IMR-90 (cell line): ENCODE measurements around the gene FANCM. TPM values are rescaled to one million over a fixed set of nuclear protein-coding genes. Genes with fewer than 3 reads are reported as not detected.

Experiments used
- ATAC-seq: fragments of 200-7000 bp; cut with Tn5 transposase; 2 replicates; pipeline ENCODE4 v1.9.1; 2020; ENCODE audit warnings: low read depth, mild to moderate bottlenecking, moderate library complexity
- BruUV-seq: library from RNA; stranded (reverse); fragments of 400-500 nt; replicated peaks from 2 replicates; lab custom pipeline; 2021; lab: Mats Ljungman, UMichigan
- CTCF ChIA-PET: fragments of 300-600 bp; formaldehyde crosslinking; extraction: SDS; loops from one replicate; lab custom pipeline; 2021; ENCODE audit warnings: antibody characterized with exemption; lab: Yijun Ruan, JAX
- POLR2A ChIA-PET: fragments of 300-600 bp; sonication (Branson Sonifier 250); formaldehyde crosslinking; loops from one replicate; lab custom pipeline; 2022; ENCODE audit warnings: antibody characterized with exemption; ENCODE audit not compliant: unreplicated experiment; lab: Charles Lee
- DNase-seq: peaks from one replicate; pipeline ENCODE4 v3.0.0; 2013
- H2AFZ ChIP-seq: replicated peaks from 2 replicates; pipeline ENCODE3; 2013; ENCODE audit warnings: low read length, mild to moderate bottlenecking; ENCODE audit not compliant: poor library complexity
- H2AK5ac ChIP-seq: 2 replicates; pipeline ENCODE4 v1.6.1; 2013; ENCODE audit warnings: low read depth, low read length, inconsistent platforms
- H2AK9ac ChIP-seq: replicated peaks from 2 replicates; pipeline ENCODE3; 2013; ENCODE audit warnings: mild to moderate bottlenecking, low read depth, low read length, moderate library complexity; ENCODE audit not compliant: poor library complexity
- H2BK120ac ChIP-seq: 2 replicates; pipeline ENCODE4 v1.6.1; 2013; ENCODE audit warnings: low read depth, low read length, inconsistent platforms
- H2BK15ac ChIP-seq: 3 replicates; pipeline ENCODE4 v1.6.1; 2013; ENCODE audit warnings: low read depth, low read length, inconsistent platforms
- H2BK20ac ChIP-seq: 2 replicates; pipeline ENCODE4 v1.6.1; 2013; ENCODE audit warnings: low read depth, mild to moderate bottlenecking, inconsistent platforms, low read length, moderate library complexity
- H2BK5ac ChIP-seq: 2 replicates; pipeline ENCODE4 v1.6.1; 2013; ENCODE audit warnings: mild to moderate bottlenecking, low read depth, low read length, inconsistent platforms; ENCODE audit not compliant: poor library complexity, severe bottlenecking
- H3K14ac ChIP-seq: replicated peaks from 2 replicates; pipeline ENCODE4 v1.6.1; 2013; ENCODE audit warnings: low read depth, low read length, inconsistent platforms
- H3K18ac ChIP-seq: 2 replicates; pipeline ENCODE4 v1.6.1; 2013; ENCODE audit warnings: low read depth, low read length, control low read depth
- H3K23ac ChIP-seq: 2 replicates; pipeline ENCODE4 v1.6.1; 2013; ENCODE audit warnings: low read depth, low read length, inconsistent platforms
- H3K27ac ChIP-seq: 2 replicates; pipeline ENCODE4 v1.5.1; 2013; ENCODE audit warnings: mild to moderate bottlenecking, control low read depth, low read length; ENCODE audit not compliant: insufficient read depth
- H3K27me3 ChIP-seq: 2 replicates; pipeline ENCODE4 v1.6.1; 2013; ENCODE audit warnings: low read length; ENCODE audit not compliant: control insufficient read depth, insufficient read depth
- H3K36me3 ChIP-seq: 2 replicates; pipeline ENCODE4 v1.6.1; 2013; ENCODE audit warnings: low read length, mixed read lengths; ENCODE audit not compliant: control insufficient read depth, insufficient read depth
- H3K4ac ChIP-seq: 2 replicates; pipeline ENCODE4 v1.6.1; 2013; ENCODE audit warnings: low read depth, low read length, inconsistent platforms
- H3K4me1 ChIP-seq: 2 replicates; pipeline ENCODE4 v1.6.1; 2013; ENCODE audit warnings: low read length, mixed read lengths; ENCODE audit not compliant: control insufficient read depth, insufficient read depth
- H3K4me2 ChIP-seq: 2 replicates; pipeline ENCODE4 v1.6.1; 2013; ENCODE audit warnings: low read depth, mild to moderate bottlenecking, control low read depth, low read length, moderate library complexity
- H3K4me3 ChIP-seq: 2 replicates; pipeline ENCODE4 v1.5.1; 2013; ENCODE audit warnings: low read depth, mild to moderate bottlenecking, control low read depth, low read length, moderate library complexity; ENCODE audit not compliant: insufficient read depth
- H3K56ac ChIP-seq: 2 replicates; pipeline ENCODE4 v1.6.1; 2013; ENCODE audit warnings: low read length, inconsistent platforms; ENCODE audit not compliant: insufficient read depth; ENCODE audit errors: extremely low read depth
- H3K79me1 ChIP-seq, 2 experiments: 2 replicates each; pipeline ENCODE4 v1.6.1; 2013; ENCODE audit warnings: low read length in 2 of 2, inconsistent platforms in 1 of 2, low read depth in 1 of 2
- H3K9ac ChIP-seq: 2 replicates; pipeline ENCODE4 v1.6.1; 2013; ENCODE audit warnings: low read depth, low read length, control low read depth
- H3K9me1 ChIP-seq: 2 replicates; pipeline ENCODE4 v1.6.1; 2013; ENCODE audit warnings: low read length, inconsistent platforms; ENCODE audit not compliant: insufficient read depth
- H3K9me3 ChIP-seq: 2 replicates; pipeline ENCODE4 v1.6.1; 2013; ENCODE audit warnings: low read length; ENCODE audit not compliant: control insufficient read depth, insufficient read depth
- H4K20me1 ChIP-seq: 2 replicates; pipeline ENCODE4 v1.6.1; 2013; ENCODE audit warnings: low read length, inconsistent platforms; ENCODE audit not compliant: insufficient read depth
- H4K5ac ChIP-seq: 2 replicates; pipeline ENCODE4 v1.6.1; 2013; ENCODE audit warnings: mild to moderate bottlenecking, low read depth, low read length, control low read depth
- H4K8ac ChIP-seq, 2 experiments: 2 replicates each; pipeline ENCODE4 v1.6.1; 2013; ENCODE audit warnings: low read depth in 2 of 2, low read length in 2 of 2, control low read depth in 1 of 2, inconsistent platforms in 1 of 2
- H4K91ac ChIP-seq: 2 replicates; pipeline ENCODE4 v1.6.1; 2013; ENCODE audit warnings: low read depth, low read length, inconsistent platforms; ENCODE audit not compliant: insufficient read depth
- BHLHE40 ChIP-seq: fragments of 150-350 bp; IDR thresholded peaks from 2 replicates; pipeline ENCODE4 v1.6.1; 2016; ENCODE audit warnings: mild to moderate bottlenecking, low read depth, low read length
- CHD1 ChIP-seq: IDR thresholded peaks from 2 replicates; pipeline ENCODE4 v1.6.1; 2012; ENCODE audit warnings: low read depth, low read length, improper control_type of control experiment
- CTCF ChIP-seq: conservative IDR thresholded peaks from 2 replicates; pipeline ENCODE4 v1.5.1; 2012; ENCODE audit warnings: mild to moderate bottlenecking, low read depth, low read length, improper control_type of control experiment
- MAFK ChIP-seq: IDR thresholded peaks from 2 replicates; pipeline ENCODE4 v1.6.1; 2012; ENCODE audit warnings: low read depth, low read length, improper control_type of control experiment
- MAZ ChIP-seq: IDR thresholded peaks from 2 replicates; pipeline ENCODE4 v1.6.1; 2012; ENCODE audit warnings: low read depth, mild to moderate bottlenecking, low read length, improper control_type of control experiment, moderate library complexity, borderline replicate concordance
- MXI1 ChIP-seq: IDR thresholded peaks from 2 replicates; pipeline ENCODE4 v1.6.1; 2012; ENCODE audit warnings: low read depth, mild to moderate bottlenecking, low read length, moderate library complexity, borderline replicate concordance
- NFE2L2 ChIP-seq: fragments of 150-350 bp; IDR thresholded peaks from 2 replicates; pipeline ENCODE4 v1.6.1; 2016; ENCODE audit warnings: low read depth, mild to moderate bottlenecking, low read length
- POLR2A ChIP-seq: IDR thresholded peaks from 2 replicates; pipeline ENCODE4 v1.6.1; 2012; ENCODE audit warnings: mild to moderate bottlenecking, low read depth, low read length
- RAD21 ChIP-seq: IDR thresholded peaks from 2 replicates; pipeline ENCODE4 v1.6.1; 2012; ENCODE audit warnings: low read length, improper control_type of control experiment
- RCOR1 ChIP-seq: IDR thresholded peaks from 2 replicates; pipeline ENCODE4 v1.6.1; 2012; ENCODE audit warnings: mild to moderate bottlenecking, low read length, improper control_type of control experiment; ENCODE audit not compliant: insufficient replicate concordance
- SMC3 ChIP-seq: fragments of 150-350 bp; IDR thresholded peaks from 2 replicates; pipeline ENCODE4 v1.6.1; 2016; ENCODE audit warnings: low read depth, mild to moderate bottlenecking, antibody characterized with exemption, low read length, moderate library complexity
- WGBS, 2 experiments: methylation state at CpG; one replicate each; pipeline versions ENCODE4 v1.1.5 to v1.1.7; 2013; ENCODE audit warnings: missing lambda C conversion rate in 2 of 2; ENCODE audit not compliant: insufficient read length in 1 of 2; ENCODE audit errors: extremely low coverage in 2 of 2; 5-methylcytosine and 5-hydroxymethylcytosine counted together
- dilution Hi-C: fragments of 300-500 bp; cut with HindIII; formaldehyde crosslinking; loops from one replicate; pipeline ENCODE4 v1.14.3; 2018; ENCODE audit warnings: low sequenced_read_pairs; ENCODE audit not compliant: unreplicated experiment
- in situ Hi-C: fragments of 300-500 bp; cut with MboI; formaldehyde crosslinking; loops from 3 replicates; pipeline ENCODE4 v1.14.3; 2019; ENCODE audit warnings: low sequenced_read_pairs, inconsistent platforms, mixed read lengths
- intact Hi-C: fragments of 100-400 bp; cut with micrococcal nuclease; formaldehyde crosslinking; loops from 2 replicates; pipeline ENCODE4 v1.10.0; 2022
- polyA plus RNA-seq, 3 experiments: library from polyadenylated mRNA; depleted of rRNA; stranded (reverse); fragments of >200 nt; gene quantifications; 2 replicates each; pipeline ENCODE4 v1.2.3, GENCODE V29; 2012; ENCODE audit warnings: low replicate concordance in 1 of 3
- total RNA-seq: library from RNA; depleted of rRNA; stranded (reverse); fragments of >200 nt; gene quantifications from 2 replicates; pipeline ENCODE4 v1.2.3, GENCODE V29; 2012

Gene FANCM
- total and polyA plus RNA-seq, 2 of the 4 experiments (the other 2 are of a cell fraction): 1.7 to 7.0 TPM

- H3K4me2 ChIP-seq: peak overlapping the region; percentile 77; the same call in 1 of the 2 replicates
- H3K4me3 ChIP-seq: no peak overlapping the region
- no peak overlapping the region for H2AK5ac ChIP-seq
- dilution Hi-C loops (no loop called here), in situ Hi-C loops (no loop called here), intact Hi-C loops (no loop called here)
- H4K20me1 ChIP-seq: peaks cover 4% of the 10 kb centered on the region; the same call in 1 of the 2 replicates
- H4K8ac ChIP-seq: no peak overlapping the region
- H3K56ac ChIP-seq: no peak overlapping the region
- H2AFZ ChIP-seq: no peak overlapping the region
- H2AK9ac ChIP-seq: no peak overlapping the region
- H3K4me1 ChIP-seq: peaks cover 3% of the 10 kb centered on the region; the same call in 1 of the 2 replicates
- H3K9me3 ChIP-seq: no peaks in the 10 kb centered on the region
- H3K18ac ChIP-seq: no peak overlapping the region
- no peak overlapping the region for H2BK15ac ChIP-seq
- no TSS peak for BruUV-seq
- no peak overlapping the region for H3K14ac ChIP-seq
- H2BK120ac ChIP-seq: no peak overlapping the region
- TF ChIP-seq RCOR1: no peak
- TF ChIP-seq BHLHE40: no peak
- TF ChIP-seq MAFK: no peak
- TF ChIP-seq CTCF: no peak
- no peak for TF ChIP-seq NFE2L2
- TF ChIP-seq CHD1: no peak
- TF ChIP-seq RAD21: no peak
- no peak for TF ChIP-seq MXI1
- TF ChIP-seq MAZ: no peak
- no peak for TF ChIP-seq SMC3
- TF ChIP-seq POLR2A: no peak
- H2BK5ac ChIP-seq: no peak overlapping the region
- no peak overlapping the region for H3K23ac ChIP-seq
- no peak overlapping the region for H4K91ac ChIP-seq
- H3K9me1 ChIP-seq: peaks cover 3% of the 10 kb centered on the region; the same call in 1 of the 2 replicates
- no peaks in the 10 kb centered on the region for H3K36me3 ChIP-seq
- ChIA-PET POLR2A (no interaction called here), CTCF (no interaction called here)
- no peak overlapping the region for H2BK20ac ChIP-seq
- ATAC-seq: no peak
- H4K5ac ChIP-seq: no peak overlapping the region
- WGBS, 2 experiments: no CpG with 5 or more reads among the region's 1 CpG
- no peak overlapping the region for H3K27ac ChIP-seq
- H3K4ac ChIP-seq: no peak overlapping the region
- no peak for DNase-seq
- peaks cover 20 to 32% of the 10 kb centered on the region in 2 experiments for H3K79me1 ChIP-seq
- H3K9ac ChIP-seq: peak overlapping the region; percentile 23; the same call in 1 of the 2 replicates
- H3K27me3 ChIP-seq: no peaks in the 10 kb centered on the region
Observed at GRCh38 chr14:45246691-45247090, 111.0 kb downstream of the FANCM start.
